Activated CD8-positive, alpha-beta memory T cell treated with anti-CD3 and anti-CD28 coated beads, Interleukin-2, amount 50 U/mL, for 1 hour (primary cell): ENCODE data around the gene MACROD1.

Experiments used
- DNase-seq: peaks from one replicate; pipeline ENCODE4 v3.0.0-alpha.2; 2020; ENCODE audit errors: extremely low read depth

The MACROD1 gene

GRCh38 chr11:64165842-64166635, at the start of gene MACROD1:
Gene MACROD1 (minus strand): TSS chr11:64166113. CDS start chr11:64165994, 119 bp downstream.
- DNase-seq: no peak

- DNase-seq: no peak
These were observed 45.4 kb upstream of the MACROD1 start for GRCh38 chr11:64211181-64211872.

GRCh38 chr11:64210301-64211020, 44.5 kb upstream of the MACROD1 start:
- no peak for DNase-seq

- DNase-seq: no peak
These were observed 43.6 kb upstream of the MACROD1 start for GRCh38 chr11:64209563-64209843.

- DNase-seq: no peak
These were observed 43.1 kb upstream of the MACROD1 start for GRCh38 chr11:64208796-64209562.

GRCh38 chr11:64208086-64208795, 42.3 kb upstream of the MACROD1 start:
- no peak for DNase-seq

- no peak for DNase-seq
These were observed 41.6 kb upstream of the MACROD1 start for GRCh38 chr11:64207256-64208085.

- DNase-seq: no peak
These were observed 40.7 kb upstream of the MACROD1 start, which contains the start of gene FERMT3 for GRCh38 chr11:64206457-64207255. Gene FERMT3 (plus strand): TSS chr11:64206721. CDS start chr11:64207365, 644 bp downstream.

GRCh38 chr11:64204464-64204989, 38.6 kb upstream of the MACROD1 start:
- peak; percentile 68 for DNase-seq

- no peak for DNase-seq
These were observed 38.1 kb upstream of the MACROD1 start for GRCh38 chr11:64204080-64204440.

GRCh38 chr11:64203421-64204079, 37.6 kb upstream of the MACROD1 start:
- DNase-seq: no peak

GRCh38 chr11:64202992-64203391, 37.1 kb upstream of the MACROD1 start:
- DNase-seq: no peak

GRCh38 chr11:64201543-64201942, 35.6 kb upstream of the MACROD1 start:
- DNase-seq: no peak

GRCh38 chr11:64198511-64198910, 32.6 kb upstream of the MACROD1 start:
- no peak for DNase-seq

- DNase-seq: no peak
These were observed 30.7 kb upstream of the MACROD1 start for GRCh38 chr11:64196626-64197025.

- no peak for DNase-seq
These were observed 26.5 kb upstream of the MACROD1 start for GRCh38 chr11:64192434-64192833.

- no peak for DNase-seq
These were observed 20.7 kb upstream of the MACROD1 start for GRCh38 chr11:64186492-64187165.
